TTC549 (cell line): ENCODE measurements around the gene TCAIM.

Experiments used
- FAIRE-seq: peaks from 2 replicates; lab custom pipeline; 2012; peaks lifted over from hg19 to GRCh38; lab: Jason Lieb, UNC

Gene TCAIM

GRCh38 chr3:44338010-44338827, at the start of gene TCAIM:
TSS of gene TCAIM (plus strand) at chr3:44338766. CDS start at chr3:44354783, 16,017 bp downstream.
- no peak for FAIRE-seq

- no peak for FAIRE-seq
Observed at GRCh38 chr3:44289882-44290462, 48.6 kb upstream of the TCAIM start.

- no peak for FAIRE-seq
Observed at GRCh38 chr3:44292276-44292675, 46.3 kb upstream of the TCAIM start.

- no peak for FAIRE-seq
Observed at GRCh38 chr3:44292947-44293346, 45.6 kb upstream of the TCAIM start.

- FAIRE-seq: no peak
Observed at GRCh38 chr3:44297255-44297654, 41.3 kb upstream of the TCAIM start.

- no peak for FAIRE-seq
Observed at GRCh38 chr3:44301746-44302145, 36.8 kb upstream of the TCAIM start.

GRCh38 chr3:44309500-44309899, 29.1 kb upstream of the TCAIM start:
- FAIRE-seq: no peak

GRCh38 chr3:44318891-44319311, 19.7 kb upstream of the TCAIM start:
- no peak for FAIRE-seq

GRCh38 chr3:44321335-44321734, 17.2 kb upstream of the TCAIM start:
- no peak for FAIRE-seq

GRCh38 chr3:44323341-44323955, 15.1 kb upstream of the TCAIM start:
- FAIRE-seq: peak; percentile 96

GRCh38 chr3:44324584-44324983, 14.0 kb upstream of the TCAIM start:
- FAIRE-seq: no peak

GRCh38 chr3:44326019-44326418, 12.5 kb upstream of the TCAIM start:
- FAIRE-seq: no peak

- FAIRE-seq: no peak
Observed at GRCh38 chr3:44326515-44326914, 12.1 kb upstream of the TCAIM start.

- FAIRE-seq: no peak
Observed at GRCh38 chr3:44329946-44330345, 8.6 kb upstream of the TCAIM start.

- no peak for FAIRE-seq
Observed at GRCh38 chr3:44330444-44330843, 8.1 kb upstream of the TCAIM start.

- no peak for FAIRE-seq
Observed at GRCh38 chr3:44334326-44334725, 4.2 kb upstream of the TCAIM start.

- FAIRE-seq: no peak
Observed at GRCh38 chr3:44337248-44337785, 1.2 kb upstream of the TCAIM start.

- no peak for FAIRE-seq
Observed at GRCh38 chr3:44338828-44339127, 212 bp downstream of the TCAIM start.

GRCh38 chr3:44339181-44340057, 853 bp downstream of the TCAIM start:
- FAIRE-seq: no peak

GRCh38 chr3:44340058-44340395, 1.5 kb downstream of the TCAIM start:
- FAIRE-seq: no peak

GRCh38 chr3:44342176-44342790, 3.7 kb downstream of the TCAIM start:
- FAIRE-seq: no peak

GRCh38 chr3:44343421-44343820, 4.9 kb downstream of the TCAIM start:
- no peak for FAIRE-seq
